ENCODE data around the gene NUCKS1. TPM values are rescaled to one million over a fixed set of nuclear protein-coding genes. Genes with fewer than 3 reads are reported as not detected.

The NUCKS1 gene
- total RNA-seq, 2 experiments from 2014 or later, result 189 to 260 TPM

- H3K27ac Mint-ChIP-seq, result peak overlapping the region; percentile 96
- no peaks in the 10 kb centered on the region for H3K27me3 Mint-ChIP-seq
- ChIA-PET CTCF (interaction anchor here (1.0 to 2.1 kb wide), 4 partner anchors 12 to 91 kb away, joined by 3 to 11 read pairs (median 6); no protein-coding TSS in a partner anchor), POLR2A (interaction anchor here (0.5 to 2.1 kb wide), 13 partner anchors 12 to 886 kb away, joined by 3 to 24 read pairs (median 3); partner anchors contain the start of genes DYRK3, ELK4, RAB29 and SLC41A1)
- intact Hi-C loops (cut with DNase I, micrococcal nuclease), result loop anchor here (1.0 to 5.0 kb wide), 9 partner anchors 26 to 1243 kb away; partner anchors contain the start of genes RAB29 (in 2 of the 2), SLC41A1 (in 2 of the 2), DSTYK (in 1 of the 2) and ELK4 (in 1 of the 2)
- peak overlapping the region; percentile 87 for H3K4me3 Mint-ChIP-seq
- peak; percentile 82 for ATAC-seq
- H3K4me1 Mint-ChIP-seq, result peaks cover 36% of the 10 kb centered on the region
- H3K36me3 Mint-ChIP-seq (ENCODE audit: low read depth), result peaks cover 30% of the 10 kb centered on the region
- H3K9me3 Mint-ChIP-seq (ENCODE audit: low read depth), result no peaks in the 10 kb centered on the region
- peak; percentile 99 for DNase-seq
Measured at GRCh38 chr1:205749234-205750137, 496 bp downstream of the NUCKS1 start.

GRCh38 chr1:205748403-205749233 lies 1.4 kb downstream of the NUCKS1 start:
- peak; percentile 15 for ATAC-seq
- Mint-ChIP-seq H3K9me3 (ENCODE audit: low read depth) (no peaks in the 10 kb centered on the region), H3K36me3 (ENCODE audit: low read depth) (peaks cover 34% of the 10 kb centered on the region), H3K27ac (peak overlapping the region; percentile 93), H3K4me1 (peaks cover 42% of the 10 kb centered on the region), H3K27me3 (no peaks in the 10 kb centered on the region), H3K4me3 (peak overlapping the region; percentile 87)
- POLR2A ChIA-PET, result interaction anchor here (0.5 to 2.1 kb wide), 16 partner anchors 13 to 887 kb away, joined by 3 to 24 read pairs (median 4); partner anchors contain the start of genes DYRK3, ELK4, RAB29 and RBBP5
- intact Hi-C loops (cut with DNase I, micrococcal nuclease), result loop anchor here (1.0 to 5.0 kb wide), 8 partner anchors 27 to 1242 kb away; partner anchors contain the start of genes RAB29 (in 2 of the 2), SLC41A1 (in 2 of the 2), DSTYK (in 1 of the 2) and ELK4 (in 1 of the 2)
- CTCF ChIA-PET, result interaction anchor here (0.7 to 2.1 kb wide), 5 partner anchors 10 to 90 kb away, joined by 3 to 11 read pairs (median 3); no protein-coding TSS in a partner anchor
- peak; percentile 65 for DNase-seq

DNA sequence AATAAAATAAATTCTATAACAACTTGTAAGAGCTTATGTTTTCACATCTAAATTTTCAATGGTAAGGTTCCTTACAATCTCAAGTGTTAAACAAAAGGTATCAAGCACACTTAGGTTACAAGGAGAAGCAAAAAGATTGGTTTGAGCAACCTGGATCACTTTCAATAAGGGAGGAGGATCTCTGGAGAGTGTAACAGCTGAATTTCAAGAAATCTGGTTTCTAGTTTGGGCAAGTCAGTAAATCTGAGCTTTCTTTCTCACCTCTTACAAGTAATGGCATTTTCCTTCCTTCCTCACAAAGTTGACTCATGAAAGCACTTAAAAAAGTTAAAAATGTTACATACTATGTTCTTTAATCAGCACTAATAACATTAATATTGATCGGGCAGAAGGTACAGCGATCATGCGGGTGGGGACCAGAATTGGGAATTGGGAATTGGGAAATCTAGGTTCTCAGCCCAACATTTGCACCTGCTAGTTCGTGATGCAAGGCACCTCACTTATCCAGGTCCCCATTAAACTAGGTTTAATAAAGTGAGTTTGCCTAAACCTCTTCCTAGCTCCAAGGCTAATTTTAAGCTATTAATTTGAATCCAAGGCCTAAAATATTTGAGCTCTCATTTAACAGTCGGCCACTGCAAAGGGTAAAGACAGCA lies 3.1 kb downstream of the NUCKS1 start:
- ATAC-seq, result no peak
- H3K9me3 Mint-ChIP-seq (ENCODE audit: low read depth), result no peaks in the 10 kb centered on the region
- H3K27ac Mint-ChIP-seq, result peak overlapping the region; percentile 37
- H3K36me3 Mint-ChIP-seq (ENCODE audit: low read depth), result peaks cover 37% of the 10 kb centered on the region
- intact Hi-C loops (cut with DNase I, micrococcal nuclease), result loop anchor here in 1 of 2 experiments (1.0 to 5.0 kb wide), 2 partner anchors 12 to 535 kb away; partner anchors contain the start of gene DSTYK
- DNase-seq, result no peak
- peaks cover 56% of the 10 kb centered on the region for H3K4me1 Mint-ChIP-seq
- H3K4me3 Mint-ChIP-seq, result peak overlapping the region; percentile 87
- H3K27me3 Mint-ChIP-seq, result no peaks in the 10 kb centered on the region
- CTCF ChIA-PET, result interaction anchor here (0.8 to 2.7 kb wide), 7 partner anchors 8 to 155 kb away, joined by 3 to 18 read pairs (median 4); no protein-coding TSS in a partner anchor
- POLR2A ChIA-PET, result interaction anchor here (1.2 kb wide), 1 partner anchor 26 kb away, joined by 9 read pairs; no protein-coding TSS in a partner anchor

DNA sequence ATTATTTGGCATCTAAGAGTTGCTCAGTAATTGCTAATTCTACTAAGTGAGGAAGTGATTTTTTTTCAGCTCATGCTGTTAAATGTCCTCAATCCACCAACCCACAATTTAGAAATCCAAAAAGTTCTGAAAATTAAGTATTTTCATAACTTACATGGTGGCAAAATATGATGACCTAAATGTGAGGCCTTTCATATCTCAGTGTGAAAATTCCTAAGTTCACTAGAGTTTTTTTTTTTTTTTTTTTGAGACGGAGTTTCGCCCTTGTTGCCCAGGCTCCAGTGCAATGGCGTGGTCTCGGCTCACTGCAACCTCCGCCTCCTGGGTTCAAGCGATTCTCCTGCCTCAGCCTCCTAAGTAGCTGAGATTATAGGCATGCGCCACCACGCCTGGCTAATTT lies 5.6 kb downstream of the NUCKS1 start:
- H3K36me3 Mint-ChIP-seq (ENCODE audit: low read depth), result peaks cover 35% of the 10 kb centered on the region
- H3K9me3 Mint-ChIP-seq (ENCODE audit: low read depth), result no peaks in the 10 kb centered on the region
- no peak overlapping the region for H3K4me3 Mint-ChIP-seq
- H3K4me1 Mint-ChIP-seq, result peaks cover 59% of the 10 kb centered on the region
- H3K27me3 Mint-ChIP-seq, result no peaks in the 10 kb centered on the region
- no peak overlapping the region for H3K27ac Mint-ChIP-seq
- no peak for ATAC-seq
- ChIA-PET POLR2A (interaction anchor here (1.5 kb wide), 1 partner anchor 33 kb away, joined by 4 read pairs; no protein-coding TSS in a partner anchor), CTCF (interaction anchor here (2.7 kb wide), 1 partner anchor 33 kb away, joined by 18 read pairs; no protein-coding TSS in a partner anchor)
- intact Hi-C loops (cut with DNase I, micrococcal nuclease), result no loop called here
- no peak for DNase-seq

GRCh38 chr1:205743977-205744376 lies 6.0 kb downstream of the NUCKS1 start:
- Mint-ChIP-seq H3K9me3 (ENCODE audit: low read depth) (no peaks in the 10 kb centered on the region), H3K4me3 (no peak overlapping the region), H3K27ac (peak overlapping the region; percentile 23), H3K27me3 (no peaks in the 10 kb centered on the region), H3K36me3 (ENCODE audit: low read depth) (peaks cover 38% of the 10 kb centered on the region), H3K4me1 (peaks cover 62% of the 10 kb centered on the region)
- no peak for DNase-seq
- ChIA-PET CTCF (interaction anchor here (0.6 to 0.7 kb wide), 2 partner anchors 87 to 154 kb away, joined by 3 to 4 read pairs; no protein-coding TSS in a partner anchor), POLR2A (no interaction called here)
- intact Hi-C loops (cut with DNase I, micrococcal nuclease), result no loop called here
- no peak for ATAC-seq

GRCh38 chr1:205741681-205742080 lies 8.3 kb downstream of the NUCKS1 start:
- Mint-ChIP-seq H3K4me3 (no peak overlapping the region), H3K9me3 (ENCODE audit: low read depth) (no peaks in the 10 kb centered on the region), H3K27ac (no peak overlapping the region), H3K4me1 (peaks cover 54% of the 10 kb centered on the region), H3K27me3 (no peaks in the 10 kb centered on the region), H3K36me3 (ENCODE audit: low read depth) (peaks cover 27% of the 10 kb centered on the region)
- DNase-seq, result no peak
- ChIA-PET POLR2A (no interaction called here), CTCF (interaction anchor here (1.6 kb wide), 1 partner anchor 30 kb away, joined by 9 read pairs; no protein-coding TSS in a partner anchor)
- intact Hi-C loops (cut with DNase I, micrococcal nuclease), result no loop called here
- ATAC-seq, result no peak

DNA sequence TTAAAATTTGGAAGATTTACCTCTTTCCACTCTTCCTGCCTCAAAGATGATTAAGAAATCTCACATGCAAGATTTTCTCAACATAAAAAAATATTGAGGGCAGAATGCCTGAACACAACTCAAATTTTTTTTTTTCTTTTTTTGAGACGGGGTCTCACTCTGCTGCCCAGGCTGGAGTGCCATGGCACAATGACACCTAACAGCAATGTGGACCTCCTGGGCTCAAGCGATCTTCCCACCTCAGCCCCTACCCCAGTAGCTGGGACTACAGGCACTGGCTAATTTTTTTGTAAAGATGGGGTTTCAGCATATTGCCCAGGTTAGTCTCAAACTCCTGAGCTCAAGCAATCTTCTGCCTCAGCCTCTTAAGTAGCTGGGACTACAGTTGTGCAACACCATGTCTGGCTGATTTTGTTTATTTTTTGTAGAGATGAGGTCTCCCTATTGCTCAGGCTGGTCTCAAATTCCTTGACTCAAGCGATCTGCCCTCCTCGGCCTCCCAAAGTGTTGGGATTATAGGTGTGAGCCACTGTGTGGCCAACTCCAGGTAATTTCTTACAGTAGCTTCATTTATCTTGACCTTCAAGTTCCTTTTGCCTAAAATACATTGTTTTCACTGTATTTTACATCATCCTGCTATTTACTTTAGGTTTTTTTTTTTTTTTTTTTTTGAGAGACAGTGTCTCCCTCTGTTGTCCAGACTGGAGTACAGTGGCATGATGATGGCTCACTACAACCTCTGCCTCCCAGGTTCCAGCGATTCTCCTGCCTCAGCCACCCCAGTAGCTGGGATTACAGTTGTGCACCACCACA lies 10.4 kb downstream of the NUCKS1 start:
- ChIA-PET POLR2A (no interaction called here), CTCF (interaction anchor here (0.6 to 2.2 kb wide), 6 partner anchors 9 to 179 kb away, joined by 3 to 5 read pairs (median 4); no protein-coding TSS in a partner anchor)
- ATAC-seq, result no peak
- peaks cover 27% of the 10 kb centered on the region for H3K36me3 Mint-ChIP-seq (ENCODE audit: low read depth)
- intact Hi-C loops (cut with DNase I, micrococcal nuclease), result no loop called here
- DNase-seq, result no peak
- peaks cover 46% of the 10 kb centered on the region for H3K4me1 Mint-ChIP-seq
- H3K27me3 Mint-ChIP-seq, result no peaks in the 10 kb centered on the region
- H3K9me3 Mint-ChIP-seq (ENCODE audit: low read depth), result no peaks in the 10 kb centered on the region
- no peak overlapping the region for H3K27ac Mint-ChIP-seq
- no peak overlapping the region for H3K4me3 Mint-ChIP-seq

DNA sequence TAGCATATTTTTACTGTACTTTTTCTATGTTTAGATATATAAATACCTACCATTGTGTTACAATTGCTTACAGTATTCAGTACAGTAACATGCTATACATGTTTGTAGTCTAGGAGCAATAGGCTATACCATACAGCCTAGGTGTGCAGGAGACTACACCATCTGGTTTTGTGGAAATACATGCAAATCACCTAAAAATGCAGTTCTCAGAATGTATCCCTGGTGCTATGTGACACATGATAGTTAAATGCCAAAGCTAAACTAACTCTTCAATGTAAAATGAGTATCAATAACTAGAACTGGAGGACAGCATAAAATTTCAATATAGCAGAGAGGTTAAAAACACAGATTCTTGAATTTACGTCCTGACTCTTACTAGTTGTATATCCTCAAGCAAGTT lies 14.8 kb downstream of the NUCKS1 start:
- Mint-ChIP-seq H3K4me3 (no peak overlapping the region), H3K36me3 (ENCODE audit: low read depth) (peaks cover 32% of the 10 kb centered on the region), H3K27me3 (no peaks in the 10 kb centered on the region), H3K4me1 (peaks cover 47% of the 10 kb centered on the region), H3K27ac (peak overlapping the region; percentile 17), H3K9me3 (ENCODE audit: low read depth) (no peaks in the 10 kb centered on the region)
- ChIA-PET POLR2A (no interaction called here), CTCF (interaction anchor here (1.6 to 1.7 kb wide), 2 partner anchors 10 to 12 kb away, joined by 4 to 6 read pairs; no protein-coding TSS in a partner anchor)
- ATAC-seq (no peak), DNase-seq (no peak)
- intact Hi-C loops (cut with DNase I, micrococcal nuclease), result loop anchor here in 1 of 2 experiments (1.0 kb wide), 1 partner anchor 12 kb away; no protein-coding TSS in a partner anchor

DNA sequence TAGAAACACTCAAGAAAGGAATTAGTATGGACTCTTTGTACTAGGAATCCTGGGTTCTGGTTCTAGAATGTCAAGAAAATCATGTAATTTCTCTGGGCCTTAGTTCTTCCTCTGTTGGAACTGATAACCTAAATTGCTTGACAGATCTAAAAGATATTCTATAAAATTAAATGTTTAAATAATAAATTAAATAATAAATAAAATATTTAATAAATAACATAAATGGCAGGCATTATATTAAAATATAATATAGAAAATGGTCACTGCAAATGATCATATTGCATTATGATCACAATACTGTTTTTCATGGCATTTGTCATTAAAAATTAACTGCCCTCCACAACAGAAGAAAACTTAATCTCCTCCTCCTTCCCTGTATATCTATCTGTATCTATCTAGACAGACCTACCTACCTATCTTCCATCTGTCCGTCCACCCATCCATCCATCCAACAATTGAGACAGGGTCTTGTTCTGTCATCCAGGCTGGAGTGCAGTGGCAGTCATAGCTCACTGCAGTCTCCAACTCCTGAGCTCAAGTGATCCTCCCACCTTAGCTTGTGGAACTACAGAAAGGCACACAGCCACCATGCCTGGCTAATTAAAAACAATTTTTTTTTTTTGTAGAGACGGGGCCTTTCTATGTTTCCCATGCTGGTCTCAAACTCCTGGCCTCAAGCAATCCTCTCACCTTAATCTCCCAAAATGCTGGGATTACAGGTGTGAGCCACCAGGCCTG lies 16.4 kb downstream of the NUCKS1 start:
- peak overlapping the region; percentile 4 for H3K27ac Mint-ChIP-seq
- peaks cover 30% of the 10 kb centered on the region for H3K36me3 Mint-ChIP-seq (ENCODE audit: low read depth)
- ChIA-PET POLR2A (no interaction called here), CTCF (no interaction called here)
- no peaks in the 10 kb centered on the region for H3K9me3 Mint-ChIP-seq (ENCODE audit: low read depth)
- ATAC-seq (no peak), DNase-seq (no peak)
- H3K27me3 Mint-ChIP-seq, result no peaks in the 10 kb centered on the region
- intact Hi-C loops (cut with DNase I, micrococcal nuclease), result no loop called here
- no peak overlapping the region for H3K4me3 Mint-ChIP-seq
- peaks cover 41% of the 10 kb centered on the region for H3K4me1 Mint-ChIP-seq
